GM21526 (cell line): ENCODE measurements around the gene CD47.

Experiments used
- ATAC-seq: cut with Tn5 transposase; IDR thresholded peaks from one replicate; pipeline ENCODE4 v1.9.1; 2021; ENCODE audit warnings: moderate library complexity; ENCODE audit not compliant: unreplicated experiment, low FRiP score

Gene CD47

DNA sequence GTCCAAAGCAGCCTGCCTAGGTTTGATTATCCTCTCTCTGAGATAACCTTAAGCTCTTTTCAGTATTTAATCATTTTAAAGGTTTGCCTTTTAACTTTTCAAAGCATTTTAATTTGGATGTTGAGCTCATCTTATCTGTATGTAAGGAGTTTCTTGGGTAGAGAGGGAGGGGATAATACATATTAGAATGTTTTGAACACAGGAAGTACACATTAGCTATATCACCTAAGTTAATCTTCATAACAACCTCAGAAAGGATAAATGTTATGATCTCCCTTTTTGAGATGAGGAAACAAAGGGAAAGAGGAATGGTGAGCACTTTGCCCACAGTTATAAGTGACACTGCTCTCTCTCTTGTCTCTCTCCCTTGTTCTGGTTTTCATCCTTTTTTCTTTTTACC, 2.2 kb upstream of the CD47 start:
- no peak for ATAC-seq

DNA sequence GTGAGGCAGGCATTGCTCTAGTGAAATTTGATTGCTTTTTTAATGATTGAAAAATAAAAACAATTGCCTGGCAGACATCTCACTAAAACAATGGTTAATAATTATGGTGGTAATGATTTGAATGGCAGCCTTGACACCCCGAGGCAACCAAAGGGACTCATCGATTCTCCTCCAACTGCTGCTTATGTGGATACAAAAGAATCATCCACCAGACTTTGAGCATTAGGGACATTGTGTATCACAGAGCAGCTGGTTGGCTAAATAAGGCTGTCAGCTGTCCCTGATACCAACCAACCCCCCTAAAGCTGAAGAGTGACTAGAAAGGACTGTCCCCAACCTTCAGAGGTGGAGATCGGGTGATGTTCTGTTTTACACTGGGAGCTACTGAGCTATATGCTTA, 1.7 kb upstream of the CD47 start:
- ATAC-seq = no peak

DNA sequence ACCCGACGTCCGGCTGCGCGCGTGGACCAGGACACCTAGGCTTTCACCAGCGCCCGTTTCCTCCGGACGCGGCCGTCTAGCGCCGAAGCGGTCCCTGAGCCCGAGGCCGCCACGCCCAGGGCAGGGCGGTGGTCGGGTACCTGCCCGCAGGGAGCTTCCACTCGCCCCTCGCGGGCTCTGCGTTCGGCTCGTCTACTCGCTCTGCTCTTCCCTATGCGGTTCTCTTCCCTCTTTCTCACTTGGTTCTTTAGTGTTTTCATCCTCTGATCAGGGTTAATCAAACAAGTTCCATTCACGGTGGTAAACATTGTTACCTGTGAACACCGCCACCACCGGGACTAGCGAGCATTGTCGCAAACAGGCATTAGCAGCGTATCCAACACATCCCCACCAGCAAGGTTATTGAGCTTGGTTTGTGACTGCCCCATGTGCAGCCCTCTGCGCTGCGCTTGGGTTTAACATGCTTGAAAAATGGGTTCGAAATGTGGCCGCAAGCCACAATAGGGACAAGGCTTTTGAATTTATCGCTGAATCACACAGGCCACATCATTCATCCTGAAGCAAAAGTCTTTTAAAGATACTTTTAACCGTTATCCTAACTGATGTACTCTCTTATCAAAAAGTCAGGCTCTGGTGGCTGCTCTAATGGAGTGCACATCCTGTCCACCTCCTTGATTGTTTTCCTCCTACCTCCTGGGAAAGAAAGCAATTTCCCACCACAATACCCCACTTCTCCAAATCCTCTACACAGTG, 843 bp upstream of the CD47 start:
- ATAC-seq = peak; percentile 6

DNA sequence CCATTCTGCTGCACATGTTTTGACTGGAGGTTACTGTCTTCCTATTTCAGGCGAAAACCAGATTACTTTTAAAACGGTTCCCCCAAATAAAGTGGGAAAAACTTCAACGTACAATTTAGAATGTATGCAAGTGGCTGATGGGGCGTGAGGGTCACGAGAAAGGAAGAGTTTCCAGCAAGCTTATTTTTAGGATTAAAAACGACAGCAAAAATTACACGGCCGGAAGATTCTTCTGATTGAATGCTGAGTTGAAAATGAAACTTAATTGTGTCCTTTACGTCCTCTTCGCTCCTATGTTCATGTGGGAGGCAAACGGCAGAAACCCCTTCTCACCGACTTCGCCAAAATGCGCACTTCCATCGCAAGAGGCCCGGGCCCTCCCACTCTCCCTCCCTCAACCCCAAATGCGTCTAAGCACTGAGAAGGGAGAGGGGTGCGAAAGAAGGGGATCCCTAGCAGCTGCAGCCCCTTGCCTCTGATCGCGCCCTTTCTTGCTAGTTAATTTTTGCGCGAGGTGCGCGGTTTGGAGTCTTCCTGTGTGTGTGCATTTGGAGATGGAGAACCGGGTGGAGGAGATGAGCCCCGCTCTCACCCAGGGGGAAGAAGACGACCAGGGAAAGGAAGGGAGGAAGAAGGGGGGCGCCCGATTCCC, 656 bp downstream of the CD47 start:
- peak; percentile 18 for ATAC-seq

DNA sequence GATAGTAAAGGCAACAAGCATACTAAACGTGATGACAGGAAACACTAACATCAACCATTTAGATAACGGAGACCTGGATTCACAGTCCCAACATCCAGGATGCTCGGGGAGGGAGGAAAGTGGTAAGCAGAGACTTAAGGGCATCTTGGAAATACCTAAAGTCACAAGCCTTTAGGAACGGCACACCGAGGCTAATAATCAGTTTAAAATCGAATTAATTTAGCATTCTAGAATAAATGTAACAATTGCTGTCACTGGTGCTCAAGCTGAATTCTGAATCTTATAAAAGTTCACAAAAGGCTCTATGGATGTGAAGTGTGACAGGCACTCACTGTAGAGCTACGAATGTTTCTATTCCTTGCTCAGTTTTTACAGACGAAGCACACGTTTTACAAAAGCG, 1.3 kb downstream of the CD47 start:
- ATAC-seq = no peak

DNA sequence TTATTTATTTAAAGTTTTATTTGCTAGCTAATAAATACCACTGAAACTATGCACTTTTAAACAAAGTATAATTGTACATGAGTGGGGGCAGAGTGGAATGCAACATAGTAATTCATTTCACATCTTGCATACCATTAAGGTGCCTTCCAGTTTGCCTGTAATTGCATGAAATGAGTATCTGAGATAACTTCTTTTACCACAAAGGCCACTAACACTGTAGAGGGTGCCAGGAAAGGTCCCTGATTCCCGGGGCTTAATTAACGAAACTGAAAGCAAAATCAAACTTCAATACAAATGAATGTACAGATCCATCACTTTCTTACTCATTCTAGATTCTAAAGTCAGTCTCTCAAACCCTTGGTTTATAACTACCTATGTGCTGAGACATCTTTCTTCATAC, 2.1 kb downstream of the CD47 start:
- peak; percentile 33 for ATAC-seq

DNA sequence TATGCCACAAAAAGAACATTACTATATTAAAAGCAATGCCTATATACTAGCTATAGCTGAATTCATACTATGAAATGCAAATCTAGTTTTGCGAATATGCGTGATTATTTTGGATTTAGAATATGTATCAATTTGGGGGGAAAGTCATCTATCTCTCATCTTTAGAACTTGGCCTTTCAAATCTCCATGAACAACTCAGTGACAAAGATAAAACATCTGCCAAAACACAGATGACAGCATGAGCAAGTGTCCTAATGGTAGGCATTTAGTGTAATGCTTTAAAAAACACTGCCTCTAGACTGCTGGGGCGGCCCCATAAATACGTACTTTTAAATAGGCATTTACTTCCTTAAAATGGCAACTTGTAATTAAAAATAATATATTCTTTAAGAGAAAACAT, 2.7 kb downstream of the CD47 start:
- ATAC-seq = no peak

DNA sequence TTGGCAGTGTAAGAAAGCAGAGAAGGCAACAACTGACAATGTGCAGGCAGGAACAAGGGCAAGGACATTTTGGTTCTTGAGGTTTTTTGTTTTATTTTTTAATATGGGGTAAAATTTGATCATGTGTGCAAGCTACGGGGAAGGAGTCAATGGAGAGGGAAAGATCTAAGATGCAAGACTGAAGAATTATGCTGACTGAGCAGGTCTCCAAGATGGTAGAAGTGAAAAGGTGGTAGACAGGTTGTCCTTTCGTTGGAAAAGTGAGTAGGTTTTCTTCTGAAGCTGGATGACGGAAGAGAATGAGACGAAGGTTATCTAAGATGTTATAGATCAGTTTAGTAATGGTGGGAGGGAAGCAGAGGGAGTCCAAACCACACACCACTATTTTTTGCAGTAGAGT, 4.2 kb downstream of the CD47 start:
- ATAC-seq = no peak

DNA sequence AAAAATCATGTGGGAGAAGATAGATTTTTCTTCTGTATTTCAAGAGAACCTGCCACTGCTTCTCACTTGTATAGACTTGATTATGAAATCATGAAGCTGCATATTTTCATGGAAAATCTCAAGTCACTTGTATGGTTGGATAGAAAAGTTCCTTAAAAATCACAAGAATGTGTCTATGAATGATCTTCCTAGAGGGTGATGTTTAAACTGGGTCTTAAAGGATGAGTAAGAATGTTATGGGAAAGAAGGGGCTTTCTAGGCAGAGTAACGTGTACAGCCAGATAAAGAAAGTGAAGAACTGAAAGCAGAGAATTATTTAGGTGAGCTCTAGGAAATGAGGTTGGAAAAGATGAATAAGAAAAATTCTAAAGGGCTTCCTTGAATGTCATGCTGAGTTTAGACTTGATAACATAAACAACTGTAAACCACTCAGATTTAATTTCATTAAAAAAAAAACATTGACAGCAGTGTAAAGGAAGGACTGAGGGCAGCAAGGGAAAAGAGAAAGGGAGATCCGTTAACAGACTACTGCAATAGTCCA, 5.0 kb downstream of the CD47 start:
- ATAC-seq = no peak

DNA sequence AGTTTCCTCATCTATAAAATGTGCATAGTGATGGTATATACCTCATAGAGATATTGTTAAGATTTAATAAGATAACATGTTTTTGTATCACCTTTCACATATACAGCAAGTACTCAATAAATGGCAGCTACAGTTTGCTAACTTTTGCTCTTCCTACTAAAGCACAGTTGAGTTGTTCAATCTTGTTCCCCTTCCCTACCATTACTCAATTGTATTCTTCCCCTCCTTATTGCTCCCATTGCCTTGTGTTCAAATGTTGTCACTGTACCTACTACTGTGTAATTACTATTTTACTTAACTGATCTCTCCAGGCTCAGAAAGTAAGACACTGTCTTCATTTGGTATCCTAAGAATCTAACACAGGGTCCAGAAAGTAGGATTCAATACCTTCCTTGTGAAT, 5.5 kb downstream of the CD47 start:
- ATAC-seq = no peak

DNA sequence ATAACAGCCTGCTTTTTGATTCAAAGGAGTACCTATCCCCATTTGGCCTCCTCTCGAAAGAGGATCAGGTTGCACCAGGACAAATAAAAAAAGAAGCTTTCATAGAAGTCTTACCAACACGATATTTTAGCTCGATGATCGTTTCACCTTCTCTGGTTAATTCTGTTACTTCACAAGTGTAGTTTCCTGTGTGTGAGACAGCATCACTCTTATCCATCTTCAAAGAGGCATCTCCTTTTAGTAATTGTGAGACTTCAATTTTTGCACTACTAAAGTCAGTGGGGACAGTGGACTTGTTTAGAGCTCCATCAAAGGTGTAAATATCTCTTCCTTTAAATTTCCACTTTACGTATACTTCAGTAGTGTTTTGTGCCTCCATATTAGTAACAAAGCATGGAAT, 11.0 kb downstream of the CD47 start:
- ATAC-seq = no peak

DNA sequence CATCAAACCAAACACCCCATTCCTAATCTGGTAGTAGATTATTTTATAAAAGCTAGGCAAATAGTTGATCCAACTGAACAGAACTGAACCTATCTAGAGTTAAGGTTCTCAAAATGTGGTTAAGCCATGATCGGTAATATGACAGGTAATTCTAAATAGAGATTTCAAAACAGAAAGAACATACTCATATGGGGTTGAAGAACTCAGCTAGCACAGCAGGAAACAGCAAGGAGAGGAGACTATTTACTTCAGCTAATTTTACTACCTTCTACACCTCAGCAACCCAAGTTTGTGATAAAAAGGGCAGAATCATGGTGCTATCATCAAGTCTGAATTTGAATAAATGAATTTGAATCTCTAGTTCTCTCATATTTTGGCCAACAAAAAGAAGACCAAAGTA, 11.8 kb downstream of the CD47 start:
- ATAC-seq = no peak

DNA sequence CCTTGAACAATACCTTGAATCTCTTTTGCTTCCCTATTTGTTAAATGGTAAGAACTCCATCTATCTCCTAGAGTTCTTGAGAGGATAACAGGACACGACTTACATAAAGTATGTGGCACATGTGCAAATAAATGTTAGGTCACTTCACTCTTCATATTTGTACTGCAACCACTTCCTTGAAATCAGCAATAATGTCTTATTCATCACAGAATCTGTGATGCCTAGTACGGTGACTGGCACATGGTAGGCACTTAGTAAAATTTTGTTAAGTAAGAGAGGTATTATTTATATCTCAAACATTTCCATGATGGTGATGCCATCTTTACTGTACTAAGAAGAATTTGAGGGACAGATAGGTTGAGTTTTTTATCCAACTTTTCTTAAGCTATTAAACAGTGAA, 14.3 kb downstream of the CD47 start:
- no peak for ATAC-seq

DNA sequence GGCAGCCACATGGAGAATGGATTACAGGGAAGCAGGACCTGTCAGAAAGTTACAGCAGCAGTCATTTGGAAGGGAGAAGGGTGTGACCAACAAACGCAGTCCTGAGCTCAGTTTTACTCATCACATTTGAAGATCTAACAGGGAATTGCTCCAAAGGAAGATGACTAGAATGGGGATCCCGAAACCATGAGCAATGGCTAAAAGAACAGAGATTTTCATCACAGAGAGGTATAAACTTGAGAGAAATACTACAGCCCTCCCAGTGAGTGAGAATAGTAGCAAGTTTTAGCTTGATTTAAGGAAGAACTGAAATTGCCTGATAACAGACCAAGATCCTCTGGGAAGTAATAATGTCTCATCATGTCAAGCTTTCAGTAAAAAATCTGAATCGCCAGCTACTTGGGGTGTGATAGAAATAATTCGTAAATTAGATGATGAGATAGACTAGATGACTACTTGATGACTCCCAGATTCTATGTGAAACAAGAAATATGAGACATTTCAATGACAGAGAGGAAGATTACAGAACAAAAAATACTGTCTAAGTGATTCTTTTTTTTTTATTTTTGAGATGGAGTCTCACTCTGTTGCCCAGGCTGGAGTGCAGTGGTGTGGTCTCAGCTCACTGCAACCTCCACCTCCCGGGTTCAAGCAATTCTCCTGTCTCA, 16.9 kb downstream of the CD47 start:
- no peak for ATAC-seq

DNA sequence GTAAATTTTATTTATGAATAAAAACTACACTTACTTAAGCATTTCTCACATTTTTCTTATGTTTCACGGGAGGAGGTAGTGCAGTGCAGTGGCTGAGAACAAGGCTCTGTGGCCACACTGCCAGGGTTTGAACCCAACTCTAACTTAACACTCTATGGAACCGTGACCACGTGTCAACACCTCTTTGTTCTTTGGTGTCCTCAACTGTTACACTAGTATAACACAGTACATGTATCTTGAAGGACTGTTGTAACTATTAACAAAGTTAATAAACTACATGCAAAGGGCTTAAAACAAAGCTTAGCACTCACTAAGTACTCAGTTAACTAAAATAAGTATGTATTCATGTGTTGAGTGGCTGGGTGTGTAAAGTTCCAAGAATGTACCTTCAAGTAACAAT, 19.5 kb downstream of the CD47 start:
- no peak for ATAC-seq

DNA sequence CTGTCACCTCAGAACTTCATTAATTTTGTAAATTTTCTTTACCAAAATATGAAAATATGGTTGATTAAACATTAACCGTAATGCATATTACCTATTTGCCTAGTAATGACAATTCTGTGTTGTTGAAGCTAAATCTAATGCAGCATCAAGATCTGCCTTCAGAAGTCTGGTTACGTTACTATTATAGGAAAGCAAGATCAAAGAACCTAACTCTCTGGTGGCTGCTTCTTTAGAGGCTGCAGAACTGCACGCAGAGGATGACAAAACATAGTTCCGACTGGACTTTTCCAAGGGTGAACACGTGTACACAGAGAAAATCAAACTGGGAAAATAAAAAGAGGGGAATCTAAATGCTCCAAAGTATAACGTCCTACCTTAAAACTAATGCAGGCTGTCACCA, 20.5 kb downstream of the CD47 start:
- no peak for ATAC-seq

DNA sequence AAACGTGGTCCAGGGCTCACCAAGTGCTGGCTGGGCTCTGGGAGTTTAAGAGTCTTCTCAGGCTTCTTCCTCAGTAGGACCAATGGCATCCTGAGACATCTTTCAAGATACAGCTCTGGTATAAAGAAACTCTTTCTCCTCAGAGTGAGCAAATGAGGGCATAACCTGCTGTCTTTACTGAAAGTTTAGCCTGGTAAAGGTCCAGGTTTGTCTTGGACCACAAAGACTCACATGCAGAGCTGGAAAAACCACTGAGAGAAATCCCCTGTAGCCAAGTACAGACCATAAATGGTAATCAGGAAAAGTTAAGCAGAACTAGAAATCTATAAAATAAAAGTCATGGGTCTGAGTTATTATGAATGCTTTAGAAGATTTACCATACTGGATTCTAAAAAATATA, 23.1 kb downstream of the CD47 start:
- ATAC-seq = no peak

DNA sequence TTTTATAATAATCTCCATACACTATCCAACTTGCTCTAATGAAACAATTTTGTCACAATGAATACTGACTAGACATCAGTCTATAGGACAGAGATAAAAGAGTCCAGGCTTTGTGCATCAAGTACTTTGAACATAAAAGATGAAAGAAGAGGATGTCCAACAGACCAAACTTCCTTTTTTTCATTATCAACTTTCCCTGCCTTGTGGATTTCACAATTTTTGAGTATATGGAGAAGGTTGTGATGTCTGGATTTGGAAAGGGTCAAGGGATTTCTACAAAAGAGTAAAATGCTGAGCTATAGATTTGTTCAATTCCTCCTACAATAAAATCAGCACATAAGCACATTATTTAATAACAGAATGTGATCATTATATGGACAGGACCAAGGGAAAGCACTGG, 25.7 kb downstream of the CD47 start:
- ATAC-seq = no peak

DNA sequence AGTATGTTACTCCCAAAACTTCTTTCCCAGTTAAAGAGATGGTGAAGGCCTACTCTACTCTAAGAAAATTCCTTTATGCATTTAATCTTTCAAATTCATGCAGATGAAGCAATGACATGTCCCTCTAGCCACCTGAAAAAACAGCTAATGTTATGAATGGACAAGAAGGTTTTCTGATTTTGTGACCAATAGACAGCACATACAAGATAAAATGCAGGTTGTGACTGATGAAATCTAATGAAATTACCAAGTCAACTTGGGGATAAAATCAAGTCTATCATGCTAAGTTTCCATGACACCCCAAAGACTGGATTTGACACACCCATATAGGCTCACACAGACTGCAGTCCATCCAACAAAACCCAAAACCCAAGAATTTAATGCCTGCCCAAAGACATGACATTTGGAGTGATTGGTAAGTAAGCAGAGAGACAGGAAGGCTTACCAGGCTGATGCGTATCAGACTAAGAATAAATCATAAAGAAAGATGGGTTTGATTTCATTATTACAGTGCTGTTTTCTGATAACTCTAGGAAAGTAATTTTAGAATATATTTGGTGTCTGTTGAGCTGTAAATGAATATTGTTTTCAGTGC, 26.4 kb downstream of the CD47 start:
- no peak for ATAC-seq

DNA sequence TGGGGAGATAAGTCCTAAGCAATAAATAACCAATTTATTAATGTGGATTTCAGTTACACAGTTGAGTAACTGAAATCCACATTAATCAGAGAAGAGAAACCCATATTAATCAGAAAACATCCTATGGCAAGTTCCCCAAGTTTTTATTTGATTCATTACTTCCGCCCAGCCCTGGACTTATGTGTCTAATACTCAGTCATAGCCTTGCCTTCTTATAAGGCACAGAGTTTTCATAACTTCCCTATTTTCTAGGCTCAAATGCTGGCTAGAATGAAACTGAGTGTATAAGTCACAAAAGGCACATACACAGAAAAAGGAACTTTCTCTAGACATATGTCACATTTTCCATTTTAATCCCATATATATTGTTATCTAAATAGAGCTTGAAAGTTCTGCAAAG, 28.8 kb downstream of the CD47 start:
- no peak for ATAC-seq

DNA sequence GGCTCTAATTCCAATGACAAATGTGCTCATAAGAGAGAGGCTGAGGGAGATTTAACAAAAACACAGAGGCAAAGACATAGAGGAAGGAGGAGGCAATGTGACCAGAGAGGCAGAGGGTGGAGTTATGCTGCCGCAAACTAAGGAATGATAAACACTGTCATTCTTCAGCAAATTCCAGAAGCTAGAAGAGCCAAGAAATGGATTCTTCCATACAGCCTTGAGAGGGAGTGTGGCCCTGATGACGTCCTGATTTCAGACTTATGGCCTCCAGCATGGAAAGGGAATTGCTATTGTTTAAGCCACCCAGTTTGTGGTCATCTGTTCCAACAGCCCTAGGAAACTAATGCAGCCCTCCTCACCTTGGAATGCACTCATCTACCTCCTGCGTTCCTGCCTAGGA, 30.5 kb downstream of the CD47 start:
- no peak for ATAC-seq
